Karpas-422 (cell line): Measurements from ENCODE around the gene EFCAB9. TPM values are rescaled to one million over a fixed set of nuclear protein-coding genes. Genes with fewer than 3 reads are reported as not detected.
"Not testable (repeated sequence)": the region's sequence is repeated elsewhere in the genome, so short reads cannot be mapped to it uniquely, and the experiment has no call there.

ENCODE experiments used
- DNase-seq: peaks from one replicate; pipeline ENCODE4 v3.0.0-alpha.2; 2015
- H2AFZ ChIP-seq: fragments of 200-600 bp; sonication (generic); 2 replicates; pipeline ENCODE4 v1.6.1; 2014; ENCODE audit warnings: antibody characterized with exemption, low read length, mixed read lengths
- H3K27ac ChIP-seq: fragments of 200-600 bp; sonication (generic); 2 replicates; pipeline ENCODE4 v1.5.1; 2014; ENCODE audit warnings: mild to moderate bottlenecking, low read length, moderate library complexity
- H3K27me3 ChIP-seq: fragments of 200-600 bp; sonication (generic); 2 replicates; pipeline ENCODE4 v1.6.1; 2014; ENCODE audit warnings: low read length, mixed read lengths
- H3K36me3 ChIP-seq: fragments of 200-600 bp; sonication (generic); 2 replicates; pipeline ENCODE4 v1.6.1; 2014; ENCODE audit warnings: low read length, mixed read lengths; ENCODE audit not compliant: insufficient read depth
- H3K4me1 ChIP-seq: fragments of 200-600 bp; sonication (generic); 2 replicates; pipeline ENCODE4 v1.6.1; 2014; ENCODE audit warnings: mild to moderate bottlenecking, low read length, mixed read lengths
- H3K4me2 ChIP-seq: fragments of 200-600 bp; sonication (generic); 2 replicates; pipeline ENCODE4 v1.6.1; 2014; ENCODE audit warnings: low read length, low read depth, mild to moderate bottlenecking; ENCODE audit not compliant: poor library complexity, severe bottlenecking
- H3K4me3 ChIP-seq: fragments of 200-600 bp; sonication (generic); 2 replicates; pipeline ENCODE4 v1.5.1; 2014; ENCODE audit warnings: mild to moderate bottlenecking, antibody characterized with exemption, low read length, mixed read lengths
- H3K79me2 ChIP-seq: fragments of 200-600 bp; sonication (generic); 2 replicates; pipeline ENCODE4 v1.6.1; 2014; ENCODE audit warnings: mild to moderate bottlenecking, low read length, mixed read lengths
- H3K9ac ChIP-seq: fragments of 200-600 bp; sonication (generic); 2 replicates; pipeline ENCODE4 v1.6.0; 2014; ENCODE audit warnings: low read length
- H3K9me2 ChIP-seq: fragments of 200-600 bp; sonication (generic), shearing (Covaris generic); replicated peaks from 2 replicates; pipeline ENCODE4 v1.6.0; 2014; ENCODE audit warnings: mild to moderate bottlenecking, low read length, moderate library complexity; ENCODE audit not compliant: insufficient read depth
- H3K9me3 ChIP-seq: fragments of 300-700, 200-600 bp; sonication (generic); 2 replicates; pipeline ENCODE4 v1.6.1; 2014; ENCODE audit warnings: low read length, mixed read lengths
- H4K20me1 ChIP-seq: fragments of 200-600 bp; sonication (generic); 2 replicates; pipeline ENCODE4 v1.6.1; 2014; ENCODE audit warnings: mild to moderate bottlenecking, antibody characterized with exemption, low read length, low read depth; ENCODE audit not compliant: insufficient read depth
- total RNA-seq: library from RNA; depleted of rRNA; stranded (reverse); fragments of >200 nt; shearing (Covaris generic); gene quantifications from 2 replicates; pipeline ENCODE4 v1.2.3, GENCODE V29; 2014; ENCODE audit warnings: low replicate concordance

The EFCAB9 gene
- total RNA-seq, 1 experiment from 2014 or later = not detected

DNA sequence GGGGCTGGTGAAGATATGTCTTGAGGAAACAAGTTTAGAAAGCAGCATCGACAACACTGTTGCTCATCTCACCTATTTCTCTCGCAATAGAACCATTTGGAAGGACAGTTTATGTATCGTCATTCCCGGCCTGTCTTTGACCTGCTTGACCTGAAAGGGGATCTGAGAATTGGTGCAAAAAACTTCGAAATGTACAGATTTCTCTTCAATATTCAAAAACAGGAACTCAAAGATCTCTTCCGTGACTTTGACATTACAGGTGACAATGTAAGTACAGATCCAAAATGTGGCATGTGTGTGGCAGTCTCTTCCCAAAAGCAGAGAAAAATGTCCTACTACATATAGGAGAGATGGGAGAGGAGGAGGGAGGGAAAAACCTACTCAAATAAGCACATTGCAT is 6.5 kb downstream of the EFCAB9 start:
- Histone ChIP-seq H3K9me3 (no peaks in the 10 kb centered on the region; the same call in 1 of the 2 replicates), H3K4me2 (no peak overlapping the region), H3K4me1 (no peaks in the 10 kb centered on the region), H3K27ac (no peak overlapping the region), H3K9me2 (no peaks in the 10 kb centered on the region), H3K9ac (no peak overlapping the region), H3K4me3 (no peak overlapping the region), H3K27me3 (no peaks in the 10 kb centered on the region), H3K36me3 (no peaks in the 10 kb centered on the region), H3K79me2 (no peaks in the 10 kb centered on the region), H4K20me1 (no peaks in the 10 kb centered on the region), H2AFZ (no peak overlapping the region)
- DNase-seq = no peak

DNA sequence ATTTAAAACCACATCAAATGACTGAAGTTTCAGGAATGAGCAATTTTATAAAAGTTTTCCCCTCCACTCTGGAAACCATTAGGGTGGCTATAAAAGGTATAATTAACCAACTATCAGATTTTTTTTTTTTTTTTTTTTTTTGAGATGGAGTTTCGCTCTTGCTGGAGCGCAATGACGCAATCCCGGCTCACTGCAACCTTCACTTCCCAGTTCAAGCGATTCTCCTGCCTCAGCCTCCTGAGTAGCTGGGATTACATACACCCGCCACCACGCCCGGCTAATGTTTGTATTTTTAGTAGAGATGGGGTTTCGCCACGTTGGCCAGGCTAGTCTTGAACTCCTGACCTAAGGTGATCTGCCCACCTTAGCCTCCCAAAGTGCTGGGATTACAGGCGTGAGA is 12.0 kb downstream of the EFCAB9 start:
- not testable (repeated sequence) for H3K9me3 ChIP-seq, H3K36me3 ChIP-seq, H3K4me2 ChIP-seq, H3K79me2 ChIP-seq, H3K27me3 ChIP-seq, H4K20me1 ChIP-seq, DNase-seq, H3K9ac ChIP-seq, H3K27ac ChIP-seq, H2AFZ ChIP-seq, H3K9me2 ChIP-seq, H3K4me3 ChIP-seq
- H3K4me1 ChIP-seq = peaks cover 10% of the 10 kb centered on the region

DNA sequence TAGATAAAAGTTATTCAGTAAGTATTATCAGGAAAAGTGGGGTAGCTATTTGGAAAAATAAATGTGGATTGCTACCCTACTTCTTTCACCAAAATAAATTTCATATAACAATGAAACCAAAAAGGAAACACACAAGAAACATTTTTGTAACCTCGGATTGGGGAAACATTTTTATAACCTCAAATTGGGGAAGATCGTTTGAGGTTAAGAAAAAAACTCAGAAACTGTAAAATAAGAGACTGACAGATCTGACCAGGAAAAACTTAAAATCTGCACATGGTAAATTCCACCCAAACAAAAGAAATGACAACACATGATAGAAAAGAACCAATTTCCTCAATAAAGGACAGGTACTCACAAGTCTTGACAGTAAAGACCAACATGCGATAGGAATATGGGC is 13.5 kb downstream of the EFCAB9 start:
- Histone ChIP-seq H3K4me2 (no peak overlapping the region), H3K9me3 (no peaks in the 10 kb centered on the region), H3K9me2 (no peaks in the 10 kb centered on the region), H3K4me1 (peaks cover 12% of the 10 kb centered on the region), H2AFZ (no peak overlapping the region), H3K27me3 (no peaks in the 10 kb centered on the region), H3K27ac (no peak overlapping the region), H4K20me1 (no peaks in the 10 kb centered on the region), H3K79me2 (peaks cover 15% of the 10 kb centered on the region; the same call in 1 of the 2 replicates), H3K4me3 (no peak overlapping the region), H3K36me3 (0 out of 2 replicates have a peak, but pooled peaks cover 4% of the 10 kb centered on the region), H3K9ac (no peak overlapping the region)
- DNase-seq = no peak

DNA sequence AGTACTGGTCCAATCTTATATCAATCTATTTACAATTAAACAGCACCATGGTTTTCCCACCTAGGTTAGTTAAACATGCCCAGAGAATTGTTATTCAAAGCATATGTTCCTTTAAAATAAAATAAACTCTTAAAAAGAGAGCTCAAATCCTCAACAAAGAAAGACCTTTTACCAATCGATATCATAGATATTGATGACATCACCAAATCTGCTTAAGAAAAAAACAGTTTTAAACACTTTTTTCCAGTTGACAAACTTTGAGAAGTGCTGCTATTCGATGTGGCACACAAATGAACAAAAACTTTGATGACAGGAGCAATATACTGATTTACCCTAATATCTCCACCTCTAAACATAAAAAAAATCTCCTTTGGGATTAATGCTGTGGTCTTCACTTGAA is 15.7 kb downstream of the EFCAB9 start:
- H4K20me1 ChIP-seq = no peaks in the 10 kb centered on the region
- no peaks in the 10 kb centered on the region for H3K27me3 ChIP-seq
- H3K27ac ChIP-seq = no peak overlapping the region
- peaks cover 23% of the 10 kb centered on the region for H3K79me2 ChIP-seq
- no peak overlapping the region for H3K4me3 ChIP-seq
- peaks cover 12% of the 10 kb centered on the region for H3K4me1 ChIP-seq
- H2AFZ ChIP-seq = no peak overlapping the region
- 0 out of 2 replicates have a peak, but pooled peaks cover 4% of the 10 kb centered on the region for H3K36me3 ChIP-seq
- H3K4me2 ChIP-seq = no peak overlapping the region
- no peak overlapping the region for H3K9ac ChIP-seq
- DNase-seq = no peak
- H3K9me2 ChIP-seq = no peaks in the 10 kb centered on the region
- no peaks in the 10 kb centered on the region for H3K9me3 ChIP-seq

DNA sequence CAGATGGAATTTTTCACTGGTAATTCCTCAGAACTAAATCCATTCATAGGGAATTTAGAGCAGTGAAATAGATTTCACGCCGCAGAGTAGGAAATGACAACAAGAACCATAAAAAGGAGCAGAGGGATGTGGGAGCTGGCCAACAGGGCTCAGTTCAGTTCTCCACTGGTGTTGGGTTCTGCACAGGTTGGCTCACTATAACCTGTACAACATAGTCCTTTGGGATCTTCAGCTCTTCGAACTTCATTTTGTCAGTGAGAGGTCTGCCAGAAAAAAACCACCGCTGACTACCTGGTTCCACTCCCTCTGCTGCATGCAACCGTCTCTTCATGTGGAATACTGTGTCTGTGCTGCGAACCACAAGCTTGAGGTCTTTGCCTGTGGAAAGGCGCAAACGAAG is 17.7 kb downstream of the EFCAB9 start:
- H3K4me3 ChIP-seq = no peak overlapping the region
- no peaks in the 10 kb centered on the region for H3K9me2 ChIP-seq
- 0 out of 2 replicates have a peak, but pooled peaks cover 4% of the 10 kb centered on the region for H3K36me3 ChIP-seq
- peaks cover 41% of the 10 kb centered on the region for H3K79me2 ChIP-seq
- H3K9me3 ChIP-seq = no peaks in the 10 kb centered on the region
- no peak overlapping the region for H2AFZ ChIP-seq
- no peak overlapping the region for H3K9ac ChIP-seq
- H3K27me3 ChIP-seq = no peaks in the 10 kb centered on the region
- no peak overlapping the region for H3K27ac ChIP-seq
- DNase-seq = no peak
- no peak overlapping the region for H3K4me2 ChIP-seq
- peaks cover 12% of the 10 kb centered on the region for H3K4me1 ChIP-seq
- no peaks in the 10 kb centered on the region for H4K20me1 ChIP-seq

DNA sequence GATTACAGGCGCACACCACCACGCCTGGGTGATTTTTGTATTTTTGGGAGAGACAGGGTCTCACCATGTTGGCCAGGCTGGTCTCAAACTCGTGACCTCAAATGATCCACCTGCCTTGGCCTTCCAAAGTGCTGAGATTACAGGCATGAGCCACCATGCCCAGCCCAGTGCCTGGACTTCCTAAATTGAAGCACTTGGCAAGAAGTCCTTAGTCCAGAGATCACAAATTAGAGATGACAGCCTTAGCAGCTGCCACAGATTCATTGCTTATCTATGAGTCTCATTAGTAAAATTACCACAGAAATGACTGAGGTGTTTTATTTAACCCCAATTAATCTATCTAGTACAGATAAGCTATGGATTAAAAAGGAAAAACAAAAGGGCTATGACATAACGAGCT is 19.2 kb downstream of the EFCAB9 start:
- Histone ChIP-seq H3K9me3 (no peaks in the 10 kb centered on the region), H3K27me3 (no peaks in the 10 kb centered on the region), H3K79me2 (peaks cover 44% of the 10 kb centered on the region), H3K4me1 (peaks cover 12% of the 10 kb centered on the region), H3K27ac (no peak overlapping the region), H3K4me2 (no peak overlapping the region), H4K20me1 (no peaks in the 10 kb centered on the region), H3K36me3 (0 out of 2 replicates have a peak, but pooled peaks cover 4% of the 10 kb centered on the region), H3K9ac (no peak overlapping the region), H2AFZ (no peak overlapping the region), H3K9me2 (no peaks in the 10 kb centered on the region), H3K4me3 (no peak overlapping the region)
- no peak for DNase-seq

DNA sequence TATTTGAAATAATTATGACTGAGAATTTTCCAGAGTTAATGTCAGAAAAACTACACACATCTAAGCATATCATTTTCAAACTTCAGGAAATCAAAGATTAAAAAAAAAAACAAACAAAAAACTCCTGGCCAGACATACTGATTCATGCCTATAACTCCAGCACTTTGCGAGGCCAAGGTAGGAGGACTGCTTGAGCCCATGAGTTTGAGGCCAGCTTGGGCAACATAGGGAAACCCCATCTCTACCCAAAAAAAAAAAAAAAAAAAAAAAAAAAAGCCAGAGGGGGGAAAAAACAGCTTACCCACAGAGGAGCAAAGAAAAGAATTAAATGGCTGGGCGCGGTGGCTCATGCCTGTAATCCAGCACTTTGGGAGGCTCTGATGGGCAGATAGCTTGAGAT is 22.4 kb downstream of the EFCAB9 start:
- H3K9me2 ChIP-seq = no peaks in the 10 kb centered on the region
- no peaks in the 10 kb centered on the region for H3K9me3 ChIP-seq
- no peak overlapping the region for H3K9ac ChIP-seq
- no peak for DNase-seq
- no peaks in the 10 kb centered on the region for H4K20me1 ChIP-seq
- H3K27me3 ChIP-seq = no peaks in the 10 kb centered on the region
- no peaks in the 10 kb centered on the region for H3K4me1 ChIP-seq
- H3K4me3 ChIP-seq = no peak overlapping the region
- peaks cover 71% of the 10 kb centered on the region for H3K79me2 ChIP-seq
- H2AFZ ChIP-seq = no peak overlapping the region
- peaks cover 4% of the 10 kb centered on the region; the same call in 1 of the 2 replicates for H3K36me3 ChIP-seq
- no peak overlapping the region for H3K27ac ChIP-seq
- H3K4me2 ChIP-seq = no peak overlapping the region

DNA sequence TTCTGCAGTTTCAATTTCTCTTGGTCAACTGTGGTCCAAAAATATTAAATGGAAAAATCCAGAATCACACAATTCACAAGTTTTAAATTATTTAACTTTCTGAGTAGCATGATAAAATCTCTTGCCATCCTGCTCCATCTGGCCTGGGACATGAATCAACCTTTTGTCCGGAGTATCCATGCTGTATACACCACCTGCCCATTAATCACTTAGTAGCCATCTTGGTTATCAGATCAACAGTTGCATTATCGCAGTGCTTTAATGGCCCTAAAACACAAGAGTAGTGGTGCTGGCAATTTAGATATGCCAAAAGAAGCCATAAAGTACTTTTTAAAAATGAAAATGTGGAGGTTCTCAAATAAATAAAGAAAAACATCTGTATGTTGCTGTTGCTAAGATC is 25.3 kb downstream of the EFCAB9 start:
- Histone ChIP-seq H3K4me3 (no peak overlapping the region), H3K27ac (no peak overlapping the region), H3K9me2 (no peaks in the 10 kb centered on the region), H3K4me1 (no peaks in the 10 kb centered on the region), H3K9me3 (no peaks in the 10 kb centered on the region), H3K27me3 (no peaks in the 10 kb centered on the region), H3K79me2 (peaks cover 84% of the 10 kb centered on the region), H4K20me1 (no peaks in the 10 kb centered on the region), H3K4me2 (no peak overlapping the region), H2AFZ (no peak overlapping the region), H3K9ac (no peak overlapping the region), H3K36me3 (peaks cover 4% of the 10 kb centered on the region)
- DNase-seq = no peak
